ENCODE data around the gene CACNA1A.

The CACNA1A gene

DNA sequence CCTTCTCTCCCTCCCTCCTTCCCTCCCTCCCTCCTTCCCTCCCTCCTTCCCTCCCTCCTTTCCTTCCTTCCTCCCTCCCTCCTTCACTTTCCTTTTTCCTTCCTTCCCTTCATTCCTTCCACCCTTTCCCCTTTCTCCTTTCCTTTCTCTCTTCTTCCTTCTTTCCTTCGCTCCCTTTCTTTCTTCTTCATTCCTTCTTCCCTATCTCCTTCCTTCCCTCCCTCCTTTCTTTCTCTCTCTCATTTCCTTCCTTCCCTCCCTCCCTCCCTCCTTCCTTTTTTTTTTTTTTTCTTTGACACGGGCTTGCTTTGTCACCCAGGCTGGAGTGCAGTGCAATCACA, 250.6 kb downstream of the CACNA1A start:
- TF ChIP-seq, protein P1, sequence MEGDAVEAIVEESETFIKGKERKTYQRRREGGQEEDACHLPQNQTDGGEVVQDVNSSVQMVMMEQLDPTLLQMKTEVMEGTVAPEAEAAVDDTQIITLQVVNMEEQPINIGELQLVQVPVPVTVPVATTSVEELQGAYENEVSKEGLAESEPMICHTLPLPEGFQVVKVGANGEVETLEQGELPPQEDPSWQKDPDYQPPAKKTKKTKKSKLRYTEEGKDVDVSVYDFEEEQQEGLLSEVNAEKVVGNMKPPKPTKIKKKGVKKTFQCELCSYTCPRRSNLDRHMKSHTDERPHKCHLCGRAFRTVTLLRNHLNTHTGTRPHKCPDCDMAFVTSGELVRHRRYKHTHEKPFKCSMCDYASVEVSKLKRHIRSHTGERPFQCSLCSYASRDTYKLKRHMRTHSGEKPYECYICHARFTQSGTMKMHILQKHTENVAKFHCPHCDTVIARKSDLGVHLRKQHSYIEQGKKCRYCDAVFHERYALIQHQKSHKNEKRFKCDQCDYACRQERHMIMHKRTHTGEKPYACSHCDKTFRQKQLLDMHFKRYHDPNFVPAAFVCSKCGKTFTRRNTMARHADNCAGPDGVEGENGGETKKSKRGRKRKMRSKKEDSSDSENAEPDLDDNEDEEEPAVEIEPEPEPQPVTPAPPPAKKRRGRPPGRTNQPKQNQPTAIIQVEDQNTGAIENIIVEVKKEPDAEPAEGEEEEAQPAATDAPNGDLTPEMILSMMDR (conservative IDR thresholded peaks at IDR 0.05), result no peak
- no peak for TF ChIP-seq ZFX (IDR thresholded peaks at IDR 0.05)
- H3K27ac ChIP-seq, result no peak overlapping the region

DNA sequence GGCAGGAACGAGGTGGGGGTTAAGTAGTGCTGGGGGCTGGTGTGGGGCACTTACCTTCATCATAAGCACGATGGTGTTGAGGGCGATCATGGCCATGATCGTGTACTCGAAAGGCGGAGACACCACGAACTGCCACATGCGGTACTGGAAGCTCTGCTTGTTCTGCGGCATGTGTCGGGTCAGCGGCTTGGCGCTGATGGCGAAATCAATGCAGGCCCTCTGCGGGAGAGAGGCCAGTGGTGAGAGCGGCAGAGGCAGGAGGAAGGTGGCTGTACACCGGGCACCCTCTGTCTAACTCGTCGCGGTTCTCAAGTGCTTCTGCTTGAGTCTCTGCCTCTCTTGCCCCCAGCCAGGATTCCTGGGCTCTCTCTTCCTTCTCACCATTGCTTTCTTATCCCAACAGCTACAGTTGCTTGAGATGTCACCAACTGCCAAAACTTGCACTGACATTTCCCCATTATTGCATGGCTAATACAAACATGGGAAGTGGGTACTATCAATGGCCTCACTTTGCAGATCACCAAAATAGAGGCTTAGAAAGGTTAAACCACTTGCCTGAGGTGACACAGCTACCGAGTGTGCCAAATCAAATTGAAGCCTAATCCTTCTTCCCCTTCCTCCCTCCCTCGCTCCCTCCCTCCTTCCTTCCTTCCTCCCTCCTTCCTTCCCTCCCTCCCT, 251.1 kb downstream of the CACNA1A start:
- H3K27ac ChIP-seq, result no peak overlapping the region
- TF ChIP-seq, protein P1 (conservative IDR thresholded peaks at IDR 0.05), result no peak
- TF ChIP-seq ZFX (IDR thresholded peaks at IDR 0.05), result no peak

DNA sequence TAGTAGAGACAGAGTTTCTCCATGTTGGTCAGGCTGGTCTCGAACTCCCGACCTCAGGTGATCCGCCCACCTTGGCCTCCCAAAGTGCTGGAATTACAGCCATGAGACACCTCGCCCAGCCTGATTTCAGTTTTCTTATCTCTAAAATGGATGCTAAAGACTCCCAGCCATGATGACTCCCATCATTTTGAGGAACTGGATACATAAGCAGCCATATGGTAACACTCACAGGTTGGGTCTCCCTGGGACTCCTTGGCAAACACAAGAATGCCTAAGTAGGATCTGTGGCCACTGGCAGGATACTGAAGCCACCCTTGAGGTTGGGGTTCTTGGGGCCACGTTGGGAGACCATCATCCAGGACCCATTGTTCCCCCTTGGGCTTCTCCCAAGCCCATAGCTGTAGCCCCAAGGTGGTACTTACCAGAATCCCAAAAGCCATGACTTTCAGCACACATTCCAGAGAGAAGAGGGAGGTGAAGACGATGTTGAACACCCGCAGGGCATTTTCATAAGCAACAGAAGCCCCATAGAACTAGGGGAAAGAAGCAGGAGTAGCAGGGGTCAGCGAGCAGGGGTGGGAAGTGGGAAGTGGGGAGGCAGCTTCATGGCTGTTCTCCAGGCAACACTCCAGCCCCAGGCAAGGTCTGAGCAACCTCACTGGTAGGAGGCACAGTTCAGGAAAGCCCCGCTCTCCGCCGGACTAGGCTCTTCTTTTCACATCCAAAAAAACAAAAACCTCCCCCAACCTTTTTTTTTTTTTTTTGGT, 253.5 kb downstream of the CACNA1A start:
- no peak overlapping the region for H3K27ac ChIP-seq
- TF ChIP-seq, protein P1 (conservative IDR thresholded peaks at IDR 0.05), result no peak
- TF ChIP-seq ZFX (IDR thresholded peaks at IDR 0.05), result no peak

DNA sequence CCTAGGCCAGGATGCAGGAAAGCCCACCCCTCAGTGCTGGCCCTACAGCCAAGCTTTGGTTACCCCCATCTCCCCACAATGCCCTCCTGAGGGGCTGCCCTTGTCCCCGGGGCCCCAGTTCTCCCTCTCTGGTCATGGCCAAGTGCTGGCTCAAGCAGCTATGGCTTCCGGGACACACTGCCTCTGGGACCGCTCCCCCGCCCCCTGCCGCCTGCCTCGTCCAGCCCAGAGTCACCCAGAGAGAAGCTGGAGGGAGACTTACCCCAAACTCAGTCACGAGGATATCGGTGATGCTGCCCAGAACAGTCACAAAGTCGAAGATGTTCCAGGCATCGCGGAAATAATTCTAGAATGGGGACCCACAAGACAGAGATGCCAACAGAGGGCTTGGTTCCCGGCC, 261.4 kb downstream of the CACNA1A start:
- no peak for TF ChIP-seq ZFX (IDR thresholded peaks at IDR 0.05)
- TF ChIP-seq, protein P1 (conservative IDR thresholded peaks at IDR 0.05), result no peak
- H3K27ac ChIP-seq, result no peak overlapping the region

DNA sequence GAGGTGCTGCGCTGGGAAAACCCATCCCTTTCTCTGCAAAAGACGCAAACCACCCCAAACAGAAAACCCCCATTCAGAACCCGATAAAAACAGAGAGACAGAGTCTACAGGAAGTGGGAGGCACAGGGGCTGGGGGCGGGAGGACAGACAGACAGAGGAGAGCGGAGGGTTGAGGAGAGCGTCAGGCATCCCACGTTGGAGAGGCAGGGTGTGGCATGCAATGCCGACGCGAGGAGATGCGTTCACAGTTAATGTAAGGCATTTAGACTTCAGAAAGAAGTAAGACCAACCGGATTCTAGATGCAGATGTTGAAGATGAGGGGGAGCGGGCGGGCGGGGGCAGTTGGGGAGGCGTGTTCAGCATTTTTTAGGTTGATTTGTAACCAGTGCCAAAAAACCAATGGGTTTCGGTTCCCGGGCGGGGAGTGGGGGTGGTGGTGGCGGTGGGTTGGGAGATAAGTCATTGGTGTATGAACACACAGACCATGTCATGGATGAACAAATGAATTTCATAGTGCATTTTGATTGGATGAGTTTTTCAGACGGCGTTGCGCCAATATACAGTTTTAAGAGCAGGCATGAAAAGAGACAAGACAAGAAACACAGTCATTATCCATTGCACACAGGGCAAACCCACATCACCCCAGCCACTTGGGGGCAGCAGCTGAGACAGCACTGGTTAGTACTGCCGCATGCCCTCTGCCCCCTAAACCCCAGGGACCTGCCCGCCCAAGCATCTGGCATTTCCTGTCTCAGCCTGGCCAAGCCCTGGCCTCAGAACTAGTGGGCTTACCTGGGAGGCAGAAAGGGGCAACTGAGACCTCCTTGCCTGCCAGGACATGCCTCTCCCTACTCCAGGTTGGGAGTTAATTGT, 264.8 kb downstream of the CACNA1A start:
- no peak for TF ChIP-seq ZFX (IDR thresholded peaks at IDR 0.05)
- TF ChIP-seq, protein P1 (conservative IDR thresholded peaks at IDR 0.05), result no peak; the same call in 1 of the 2 replicates
- H3K27ac ChIP-seq, result no peak overlapping the region

DNA sequence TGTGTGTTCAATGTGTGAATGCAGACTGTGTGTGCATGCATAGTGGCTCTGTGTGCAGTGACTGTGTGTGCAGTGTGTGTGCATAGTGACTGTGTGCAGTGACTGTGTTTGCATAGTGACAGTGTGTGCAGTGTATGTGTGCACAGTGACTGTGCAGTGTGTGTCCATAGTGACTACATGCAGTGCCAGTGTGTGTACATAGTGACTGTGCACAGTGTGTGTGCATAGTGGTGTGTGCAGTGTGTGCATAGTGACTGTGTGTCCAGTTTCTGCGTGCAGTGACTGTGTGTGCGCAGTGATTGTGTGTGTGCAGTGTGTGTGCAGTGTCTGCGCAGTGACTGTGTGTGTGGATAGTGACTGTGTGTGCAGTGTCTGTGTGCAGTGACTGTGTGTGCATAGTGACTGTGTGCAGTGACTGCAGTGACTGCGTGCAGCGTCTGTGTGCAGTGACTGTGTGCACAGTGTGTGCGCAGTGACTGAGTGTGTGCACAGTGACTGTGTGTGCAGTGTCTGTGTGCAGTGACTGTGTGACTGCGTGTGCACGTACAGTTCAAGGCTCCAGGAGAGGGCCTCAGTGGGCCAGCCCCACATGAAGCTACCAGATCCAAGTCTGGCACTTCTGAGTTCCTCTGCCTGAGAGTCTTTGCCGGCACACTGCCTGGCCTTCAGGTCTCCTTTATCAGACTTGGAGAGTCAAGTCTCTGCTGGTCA, 265.8 kb downstream of the CACNA1A start:
- TF ChIP-seq ZFX (IDR thresholded peaks at IDR 0.05), result no peak
- TF ChIP-seq, protein P1 (conservative IDR thresholded peaks at IDR 0.05), result no peak
- no peak overlapping the region for H3K27ac ChIP-seq

Measured in C4-2B (cell line).